Panc1 (cell line): Measurements from ENCODE around the gene PRTN3. TPM values are rescaled to one million over a fixed set of nuclear protein-coding genes. Genes with fewer than 3 reads are reported as not detected.

ENCODE experiments used
- ATAC-seq: fragments of 200-7000 bp; cut with Tn5 transposase; 2 replicates; pipeline ENCODE4 v1.9.1; 2020; ENCODE audit warnings: mild to moderate bottlenecking, moderate library complexity
- BruUV-seq: library from RNA; stranded (reverse); fragments of 400-500 nt; replicated peaks from 2 replicates; lab custom pipeline; 2021; lab: Mats Ljungman, UMichigan
- CTCF ChIA-PET: fragments of 300-600 bp; sonication (Branson Sonifier 250); formaldehyde crosslinking; loops from one replicate; lab custom pipeline; 2022; ENCODE audit warnings: antibody characterized with exemption; lab: Charles Lee
- POLR2A ChIA-PET: fragments of 300-600 bp; sonication (Branson Sonifier 250); formaldehyde crosslinking; loops from one replicate; lab custom pipeline; 2022; ENCODE audit warnings: antibody characterized with exemption; lab: Charles Lee
- DNase-seq: peaks from one replicate; pipeline ENCODE4 v3.0.0-alpha.2; 2010; ENCODE audit warnings: low read depth, low spot score
- H3K27ac ChIP-seq: 2 replicates; pipeline ENCODE4 v1.5.1; 2011; ENCODE audit warnings: mild to moderate bottlenecking, low read length, inconsistent platforms
- H3K27me3 ChIP-seq: fragments of 200-500 bp; sonication (Bioruptor generic); 2 replicates; pipeline ENCODE4 v1.6.0; 2014; ENCODE audit warnings: low read length, inconsistent platforms; ENCODE audit not compliant: control insufficient read depth, insufficient read depth
- H3K36me3 ChIP-seq: fragments of 200-500 bp; sonication (Bioruptor generic); 2 replicates; pipeline ENCODE4 v1.5.1; 2014; ENCODE audit warnings: inconsistent platforms, mild to moderate bottlenecking, low read length, moderate library complexity; ENCODE audit not compliant: control insufficient read depth, insufficient read depth
- H3K4me1 ChIP-seq: 2 replicates; pipeline ENCODE4 v1.5.1; 2011; ENCODE audit warnings: inconsistent platforms, mild to moderate bottlenecking, low read length, moderate library complexity; ENCODE audit not compliant: control insufficient read depth, insufficient read depth
- H3K4me3 ChIP-seq, 2 experiments: 2 replicates each; pipeline ENCODE4 v1.5.1; 2011 to 2012; ENCODE audit warnings: low read depth in 2 of 2, low read length in 2 of 2, mild to moderate bottlenecking in 2 of 2, inconsistent platforms in 1 of 2, moderate library complexity in 1 of 2
- H3K9me3 ChIP-seq: fragments of 200-500 bp; sonication (Bioruptor generic); 2 replicates; pipeline ENCODE4 v1.5.1; 2014; ENCODE audit warnings: low read depth, mild to moderate bottlenecking, inconsistent platforms, low read length, moderate library complexity; ENCODE audit not compliant: control insufficient read depth, insufficient read depth
- CTCF ChIP-seq: fragments of 450-650 bp; IDR thresholded peaks from 2 replicates; pipeline ENCODE4 v1.5.1; 2017; ENCODE audit warnings: mild to moderate bottlenecking
- POLR2AphosphoS5 ChIP-seq: IDR thresholded peaks from 2 replicates; pipeline ENCODE4 v1.6.1; 2012; ENCODE audit warnings: mild to moderate bottlenecking, low read depth, low read length, moderate library complexity
- REST ChIP-seq, 2 experiments: IDR thresholded peaks; 2 replicates each; pipeline ENCODE4 v1.6.1; 2011 to 2012; ENCODE audit warnings: low read depth in 2 of 2, control low read depth in 1 of 2, low read length in 1 of 2, mild to moderate bottlenecking in 1 of 2, moderate library complexity in 1 of 2; ENCODE audit not compliant: insufficient read depth in 1 of 2
- SIN3A ChIP-seq: IDR thresholded peaks from 2 replicates; pipeline ENCODE4 v1.6.1; 2012; ENCODE audit warnings: low read depth, mild to moderate bottlenecking, low read length, moderate library complexity, borderline replicate concordance; ENCODE audit not compliant: insufficient read depth
- TCF7L2 ChIP-seq: IDR thresholded peaks from 2 replicates; pipeline ENCODE4 v1.6.1; 2011; ENCODE audit warnings: mild to moderate bottlenecking, low read depth, low read length, inconsistent platforms
- in situ Hi-C: cut with HindIII; loops from 2 replicates; pipeline ENCODE4 v1.10.0; 2016; ENCODE audit warnings: low sequenced_read_pairs, low pct_unique_long_range_greater_than_20kb
- intact Hi-C: fragments of 100-400 bp; cut with micrococcal nuclease; formaldehyde crosslinking; loops from one replicate; pipeline ENCODE4 v1.10.0; 2022; ENCODE audit not compliant: unreplicated experiment
- total RNA-seq: library from RNA; stranded (reverse); gene quantifications from one replicate; pipeline ENCODE4 v1.2.1, GENCODE V29; 2021; ENCODE audit not compliant: unreplicated experiment

PRTN3 gene
- total RNA-seq, 1 experiment from 2014 or later: 1.5 TPM

DNA sequence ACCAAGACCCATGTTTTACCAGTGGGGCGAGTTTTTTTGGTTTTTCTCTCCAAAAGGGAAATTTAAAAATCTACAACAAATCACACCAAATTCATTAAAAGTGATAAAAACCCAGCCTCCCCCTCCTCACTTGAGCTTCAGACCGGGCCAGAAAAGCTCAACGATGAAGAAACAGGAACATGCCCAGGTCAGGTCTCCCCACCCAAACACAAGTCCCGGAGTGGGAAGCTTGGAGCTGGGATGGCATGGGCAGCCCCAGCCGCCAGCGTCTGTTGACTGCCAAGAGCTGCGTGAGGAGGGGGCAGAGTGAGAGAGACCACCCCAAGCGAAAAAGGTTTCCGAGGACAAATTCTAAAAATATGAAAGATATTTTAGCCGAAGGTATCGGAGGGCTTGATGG is 56.2 kb downstream of the PRTN3 start:
- DNase-seq (no peak), ATAC-seq (no peak)
- H3K9me3 ChIP-seq: no peaks in the 10 kb centered on the region
- in situ Hi-C loops (no loop called here), intact Hi-C loops (no loop called here)
- no peak overlapping the region for H3K27ac ChIP-seq
- no peaks in the 10 kb centered on the region for H3K36me3 ChIP-seq
- H3K4me1 ChIP-seq: no peaks in the 10 kb centered on the region
- TF ChIP-seq POLR2AphosphoS5 (no peak), SIN3A (no peak), CTCF (no peak), REST (IDR thresholded peaks at IDR 0.05; ENCODE audit: insufficient read depth in 1 of 2, low read depth in 2 of 2, low read length in 1 of 2) (no peak), TCF7L2 (no peak)
- ChIA-PET POLR2A (no interaction called here), CTCF (no interaction called here)
- BruUV-seq: no TSS peak
- no peak overlapping the region for H3K4me3 ChIP-seq
- no peaks in the 10 kb centered on the region for H3K27me3 ChIP-seq

GRCh38 chr19:897442-898039 is 56.7 kb downstream of the PRTN3 start:
- TF ChIP-seq SIN3A (no peak), REST (IDR thresholded peaks at IDR 0.05; ENCODE audit: insufficient read depth in 1 of 2, low read depth in 2 of 2, low read length in 1 of 2) (no peak), POLR2AphosphoS5 (no peak), CTCF (no peak), TCF7L2 (no peak)
- Histone ChIP-seq H3K4me1 (no peaks in the 10 kb centered on the region), H3K9me3 (no peaks in the 10 kb centered on the region), H3K4me3 (no peak overlapping the region), H3K36me3 (no peaks in the 10 kb centered on the region), H3K27me3 (no peaks in the 10 kb centered on the region), H3K27ac (no peak overlapping the region)
- ATAC-seq (peak; percentile 37; the same call in 1 of the 2 replicates), DNase-seq (no peak)
- POLR2A ChIA-PET: no interaction called here
- intact Hi-C loops (no loop called here), in situ Hi-C loops (no loop called here)
- CTCF ChIA-PET: no interaction called here
- BruUV-seq: no TSS peak
